GM18909 (cell line): ENCODE data around the gene OR8J3.
"Not testable (repeated sequence)": the region's sequence is repeated elsewhere in the genome, so short reads cannot be mapped to it uniquely, and the experiment has no call there.

Experiments used
- ATAC-seq: cut with Tn5 transposase; IDR thresholded peaks from one replicate; pipeline ENCODE4 v1.9.1; 2021; ENCODE audit warnings: mild to moderate bottlenecking; ENCODE audit not compliant: unreplicated experiment, poor library complexity

The OR8J3 gene

GRCh38 chr11:56140151-56140661, at the start of gene OR8J3:
Gene OR8J3, minus strand, starts transcription at chr11:56140201. Its CDS starts 2,483 bp downstream, at chr11:56137718.
- ATAC-seq: no peak

GRCh38 chr11:56188602-56189001, 48.6 kb upstream of the OR8J3 start:
- ATAC-seq: no peak

- ATAC-seq: no peak
These were observed 43.5 kb upstream of the OR8J3 start for GRCh38 chr11:56183459-56183858.

- no peak for ATAC-seq
These were observed 36.3 kb upstream of the OR8J3 start, which contains the start of gene OR5J2 for GRCh38 chr11:56176318-56176717. Gene OR5J2, plus strand, starts transcription at chr11:56176618. Its CDS starts 0 bp downstream, at chr11:56176618.

- no peak for ATAC-seq
These were observed 32.3 kb upstream of the OR8J3 start for GRCh38 chr11:56172256-56172830.

GRCh38 chr11:56163804-56164203, 23.8 kb upstream of the OR8J3 start:
- no peak for ATAC-seq

GRCh38 chr11:56160217-56160616, 20.2 kb upstream of the OR8J3 start, which contains the start of gene OR8K5:
Gene OR8K5, minus strand, starts transcription at chr11:56160317. Its CDS starts 0 bp downstream, at chr11:56160317.
- no peak for ATAC-seq

- ATAC-seq: no peak
These were observed 12.3 kb upstream of the OR8J3 start for GRCh38 chr11:56152333-56152732.

- ATAC-seq: no peak
These were observed 11.4 kb upstream of the OR8J3 start for GRCh38 chr11:56151376-56151775.

GRCh38 chr11:56143681-56144080, 3.7 kb upstream of the OR8J3 start:
- ATAC-seq: not testable (repeated sequence)

- no peak for ATAC-seq
These were observed 17.9 kb downstream of the OR8J3 start, which contains the start of gene OR8H3 for GRCh38 chr11:56122073-56122472. Gene OR8H3, plus strand, starts transcription at chr11:56122373. Its CDS starts 0 bp downstream, at chr11:56122373.

- ATAC-seq: no peak
These were observed 36.7 kb downstream of the OR8J3 start, which contains the start of gene OR8H2 for GRCh38 chr11:56103210-56103737. Gene OR8H2, plus strand, starts transcription at chr11:56103687. Its CDS starts 1,356 bp downstream, at chr11:56105043.

GRCh38 chr11:56093008-56093407, 47.0 kb downstream of the OR8J3 start, which contains the start of gene OR8I2:
Gene OR8I2, plus strand, starts transcription at chr11:56093308. Its CDS starts 0 bp downstream, at chr11:56093308.
- ATAC-seq: no peak

- ATAC-seq: no peak
These were observed 50.3 kb downstream of the OR8J3 start for GRCh38 chr11:56089697-56090096.
